HEK293 (cell line): Measurements from ENCODE around the gene GGN.

Source experiments
- GLIS1 ChIP-seq: fragments of 450-650 bp; formaldehyde crosslinking; IDR thresholded peaks from 2 replicates; pipeline ENCODE4 v1.5.1; 2016; ENCODE audit warnings: missing biosample characterization, missing genetic modification characterization
- GLIS2 ChIP-seq: fragments of 450-650 bp; formaldehyde crosslinking; IDR thresholded peaks from 2 replicates; pipeline ENCODE4 v1.5.1; 2016; ENCODE audit warnings: missing biosample characterization, missing genetic modification characterization
- KLF16 ChIP-seq: fragments of 450-650 bp; formaldehyde crosslinking; IDR thresholded peaks from 2 replicates; pipeline ENCODE4 v1.5.1; 2017; ENCODE audit warnings: missing biosample characterization, missing genetic modification characterization
- KLF7 ChIP-seq: fragments of 450-650 bp; formaldehyde crosslinking; IDR thresholded peaks from 2 replicates; pipeline ENCODE4 v1.5.1; 2016; ENCODE audit warnings: missing biosample characterization, missing genetic modification characterization, borderline replicate concordance
- KLF8 ChIP-seq: fragments of 450-650 bp; formaldehyde crosslinking; IDR thresholded peaks from 2 replicates; pipeline ENCODE4 v1.5.1; 2016; ENCODE audit warnings: missing biosample characterization, missing genetic modification characterization
- PATZ1 ChIP-seq: fragments of 450-650 bp; formaldehyde crosslinking; IDR thresholded peaks from 2 replicates; pipeline ENCODE4 v1.5.1; 2016; ENCODE audit warnings: missing biosample characterization, missing genetic modification characterization
- TRIM28 ChIP-seq: IDR thresholded peaks from 2 replicates; pipeline ENCODE4 v1.6.1; 2011; ENCODE audit warnings: low read length, control low read depth, borderline replicate concordance
- YY1 ChIP-seq: fragments of 450-650 bp; formaldehyde crosslinking; IDR thresholded peaks from 2 replicates; pipeline ENCODE4 v1.5.1; 2018; ENCODE audit warnings: missing biosample characterization, missing genetic modification characterization
- ZBTB11 ChIP-seq: fragments of 450-650 bp; formaldehyde crosslinking; conservative IDR thresholded peaks from 2 replicates; pipeline ENCODE4 v1.5.1; 2016; ENCODE audit warnings: low read depth, missing biosample characterization, missing genetic modification characterization
- ZEB2 ChIP-seq: fragments of 450-650 bp; formaldehyde crosslinking; IDR thresholded peaks from 2 replicates; pipeline ENCODE4 v1.5.1; 2016; ENCODE audit warnings: missing biosample characterization, missing genetic modification characterization
- ZFHX2 ChIP-seq: fragments of 450-650 bp; formaldehyde crosslinking; conservative IDR thresholded peaks from 2 replicates; pipeline ENCODE4 v1.5.1; 2016; ENCODE audit warnings: missing biosample characterization, missing genetic modification characterization
- ZFP37 ChIP-seq: fragments of 450-650 bp; formaldehyde crosslinking; IDR thresholded peaks from 2 replicates; pipeline ENCODE4 v1.5.1; 2016; ENCODE audit warnings: missing biosample characterization, missing genetic modification characterization
- ZNF155 ChIP-seq: fragments of 450-650 bp; formaldehyde crosslinking; IDR thresholded peaks from 2 replicates; pipeline ENCODE4 v1.5.1; 2016; ENCODE audit warnings: missing biosample characterization, missing genetic modification characterization
- ZNF214 ChIP-seq: fragments of 450-650 bp; formaldehyde crosslinking; IDR thresholded peaks from 2 replicates; pipeline ENCODE4 v1.5.1; 2017; ENCODE audit warnings: missing biosample characterization, mild to moderate bottlenecking, missing genetic modification characterization, borderline replicate concordance
- ZNF324 ChIP-seq: fragments of 450-650 bp; formaldehyde crosslinking; IDR thresholded peaks from 2 replicates; pipeline ENCODE4 v1.5.1; 2016; ENCODE audit warnings: missing biosample characterization, missing genetic modification characterization
- ZNF37A ChIP-seq: fragments of 450-650 bp; IDR thresholded peaks from 2 replicates; pipeline ENCODE4 v1.5.1; 2018; ENCODE audit warnings: missing biosample characterization, missing genetic modification characterization
- ZNF394 ChIP-seq: fragments of 450-650 bp; formaldehyde crosslinking; IDR thresholded peaks from 2 replicates; pipeline ENCODE4 v1.5.1; 2016; ENCODE audit warnings: missing biosample characterization, missing genetic modification characterization, mild to moderate bottlenecking, moderate library complexity, borderline replicate concordance
- ZNF398 ChIP-seq: fragments of 450-650 bp; formaldehyde crosslinking; IDR thresholded peaks from 2 replicates; pipeline ENCODE4 v1.5.1; 2017; ENCODE audit warnings: missing biosample characterization, missing genetic modification characterization
- ZNF580 ChIP-seq: fragments of 450-650 bp; formaldehyde crosslinking; IDR thresholded peaks from 2 replicates; pipeline ENCODE4 v1.5.1; 2016; ENCODE audit warnings: missing biosample characterization, missing genetic modification characterization
- ZNF596 ChIP-seq: fragments of 450-650 bp; IDR thresholded peaks from 2 replicates; pipeline ENCODE4 v1.5.0; 2018; ENCODE audit warnings: missing biosample characterization, mild to moderate bottlenecking, missing genetic modification characterization, moderate library complexity
- ZNF623 ChIP-seq: fragments of 450-650 bp; formaldehyde crosslinking; IDR thresholded peaks from 2 replicates; pipeline ENCODE4 v1.5.1; 2016; ENCODE audit warnings: missing biosample characterization, missing genetic modification characterization
- ZSCAN23 ChIP-seq: fragments of 450-650 bp; formaldehyde crosslinking; IDR thresholded peaks from 2 replicates; pipeline ENCODE4 v1.5.1; 2016; ENCODE audit warnings: missing biosample characterization, missing genetic modification characterization
- TF ChIP-seq, protein P1 (sequence below): fragments of 450-650 bp; formaldehyde crosslinking; IDR thresholded peaks from 2 replicates; pipeline ENCODE4 v1.5.1; 2016; ENCODE audit warnings: missing biosample characterization, missing genetic modification characterization
- TF ChIP-seq, protein P2 (sequence below): fragments of 450-650 bp; formaldehyde crosslinking; IDR thresholded peaks from 2 replicates; pipeline ENCODE4 v1.5.1; 2016; ENCODE audit warnings: missing biosample characterization, missing genetic modification characterization

The GGN gene

GRCh38 chr19:38362076-38362945 is 25.5 kb downstream of the GGN start (continued):
- TF ChIP-seq ZNF398 (tag by site-specific recombination) = no peak
- TF ChIP-seq, protein P1, sequence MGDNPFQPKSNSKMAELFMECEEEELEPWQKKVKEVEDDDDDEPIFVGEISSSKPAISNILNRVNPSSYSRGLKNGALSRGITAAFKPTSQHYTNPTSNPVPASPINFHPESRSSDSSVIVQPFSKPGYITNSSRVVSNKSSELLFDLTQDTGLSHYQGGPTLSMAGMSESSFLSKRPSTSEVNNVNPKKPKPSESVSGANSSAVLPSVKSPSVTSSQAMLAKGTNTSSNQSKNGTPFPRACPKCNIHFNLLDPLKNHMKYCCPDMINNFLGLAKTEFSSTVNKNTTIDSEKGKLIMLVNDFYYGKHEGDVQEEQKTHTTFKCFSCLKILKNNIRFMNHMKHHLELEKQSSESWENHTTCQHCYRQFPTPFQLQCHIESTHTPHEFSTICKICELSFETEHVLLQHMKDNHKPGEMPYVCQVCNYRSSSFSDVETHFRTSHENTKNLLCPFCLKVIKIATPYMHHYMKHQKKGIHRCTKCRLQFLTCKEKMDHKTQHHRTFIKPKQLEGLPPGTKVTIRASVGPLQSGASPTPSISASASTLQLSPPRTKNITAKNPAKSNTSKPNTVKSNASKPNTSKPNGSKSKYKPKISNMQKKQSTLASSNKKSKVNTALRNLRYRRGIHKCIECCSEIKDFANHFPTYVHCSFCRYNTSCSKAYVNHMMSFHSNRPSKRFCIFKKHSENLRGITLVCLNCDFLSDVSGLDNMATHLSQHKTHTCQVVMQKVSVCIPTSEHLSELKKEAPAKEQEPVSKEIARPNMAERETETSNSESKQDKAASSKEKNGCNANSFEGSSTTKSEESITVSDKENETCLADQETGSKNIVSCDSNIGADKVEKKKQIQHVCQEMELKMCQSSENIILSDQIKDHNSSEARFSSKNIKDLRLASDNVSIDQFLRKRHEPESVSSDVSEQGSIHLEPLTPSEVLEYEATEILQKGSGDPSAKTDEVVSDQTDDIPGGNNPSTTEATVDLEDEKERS (tag by site-specific recombination) = peak; percentile 81; the same call in 1 of the 2 replicates
- peak; percentile 89 for TF ChIP-seq ZBTB11 (tag by site-specific recombination)
- no peak for TF ChIP-seq TRIM28
- peak; percentile 93 for TF ChIP-seq GLIS1
- peak; percentile 49; the same call in 1 of the 2 replicates for TF ChIP-seq KLF7 (tag by site-specific recombination)
- peak; percentile 97 for TF ChIP-seq ZFHX2 (tag by site-specific recombination)
- TF ChIP-seq ZFP37 (tag by site-specific recombination) = no peak
- no peak for TF ChIP-seq ZNF214 (tag by site-specific recombination)
- TF ChIP-seq, protein P2, sequence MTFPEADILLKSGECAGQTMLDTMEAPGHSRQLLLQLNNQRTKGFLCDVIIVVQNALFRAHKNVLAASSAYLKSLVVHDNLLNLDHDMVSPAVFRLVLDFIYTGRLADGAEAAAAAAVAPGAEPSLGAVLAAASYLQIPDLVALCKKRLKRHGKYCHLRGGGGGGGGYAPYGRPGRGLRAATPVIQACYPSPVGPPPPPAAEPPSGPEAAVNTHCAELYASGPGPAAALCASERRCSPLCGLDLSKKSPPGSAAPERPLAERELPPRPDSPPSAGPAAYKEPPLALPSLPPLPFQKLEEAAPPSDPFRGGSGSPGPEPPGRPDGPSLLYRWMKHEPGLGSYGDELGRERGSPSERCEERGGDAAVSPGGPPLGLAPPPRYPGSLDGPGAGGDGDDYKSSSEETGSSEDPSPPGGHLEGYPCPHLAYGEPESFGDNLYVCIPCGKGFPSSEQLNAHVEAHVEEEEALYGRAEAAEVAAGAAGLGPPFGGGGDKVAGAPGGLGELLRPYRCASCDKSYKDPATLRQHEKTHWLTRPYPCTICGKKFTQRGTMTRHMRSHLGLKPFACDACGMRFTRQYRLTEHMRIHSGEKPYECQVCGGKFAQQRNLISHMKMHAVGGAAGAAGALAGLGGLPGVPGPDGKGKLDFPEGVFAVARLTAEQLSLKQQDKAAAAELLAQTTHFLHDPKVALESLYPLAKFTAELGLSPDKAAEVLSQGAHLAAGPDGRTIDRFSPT (tag by site-specific recombination) = peak; percentile 72
- no peak for TF ChIP-seq ZNF623 (tag by site-specific recombination)
- peak; percentile 56; the same call in 1 of the 2 replicates for TF ChIP-seq YY1 (tag by site-specific recombination)
- peak; percentile 94 for TF ChIP-seq PATZ1 (tag by site-specific recombination)
- TF ChIP-seq ZNF394 = no peak
- peak; percentile 30; the same call in 1 of the 2 replicates for TF ChIP-seq ZNF324 (tag by site-specific recombination)
- TF ChIP-seq ZNF37A (tag by site-specific recombination) = no peak
- peak; percentile 80 for TF ChIP-seq KLF8 (tag by site-specific recombination)
- TF ChIP-seq KLF16 = peak; percentile 94
- peak; percentile 100 for TF ChIP-seq GLIS2
- TF ChIP-seq ZNF580 (tag by site-specific recombination) = peak; percentile 57; the same call in 1 of the 2 replicates
- peak; percentile 90 for TF ChIP-seq ZEB2 (tag by site-specific recombination)
- no peak for TF ChIP-seq ZNF596 (tag by site-specific recombination)
- TF ChIP-seq ZNF155 (tag by site-specific recombination) = no peak
- 0 out of 2 replicates have a peak, but pooled peaks have one; percentile 75 for TF ChIP-seq ZSCAN23
